Neural progenitor cell (in vitro differentiated cells): ENCODE measurements around the gene U2AF2.

Experiments used
- EZH2 ChIP-seq: fragments of 200-600 bp; sonication (generic); IDR thresholded peaks from 2 replicates; pipeline ENCODE4 v1.6.1; 2017; ENCODE audit warnings: antibody characterized with exemption, mild to moderate bottlenecking, moderate library complexity
- TF ChIP-seq, protein P1 (sequence below): fragments of 200-600 bp; sonication (generic); IDR thresholded peaks from 2 replicates; pipeline ENCODE4 v1.5.1; 2017; ENCODE audit warnings: antibody characterized with exemption, mild to moderate bottlenecking

DNA sequence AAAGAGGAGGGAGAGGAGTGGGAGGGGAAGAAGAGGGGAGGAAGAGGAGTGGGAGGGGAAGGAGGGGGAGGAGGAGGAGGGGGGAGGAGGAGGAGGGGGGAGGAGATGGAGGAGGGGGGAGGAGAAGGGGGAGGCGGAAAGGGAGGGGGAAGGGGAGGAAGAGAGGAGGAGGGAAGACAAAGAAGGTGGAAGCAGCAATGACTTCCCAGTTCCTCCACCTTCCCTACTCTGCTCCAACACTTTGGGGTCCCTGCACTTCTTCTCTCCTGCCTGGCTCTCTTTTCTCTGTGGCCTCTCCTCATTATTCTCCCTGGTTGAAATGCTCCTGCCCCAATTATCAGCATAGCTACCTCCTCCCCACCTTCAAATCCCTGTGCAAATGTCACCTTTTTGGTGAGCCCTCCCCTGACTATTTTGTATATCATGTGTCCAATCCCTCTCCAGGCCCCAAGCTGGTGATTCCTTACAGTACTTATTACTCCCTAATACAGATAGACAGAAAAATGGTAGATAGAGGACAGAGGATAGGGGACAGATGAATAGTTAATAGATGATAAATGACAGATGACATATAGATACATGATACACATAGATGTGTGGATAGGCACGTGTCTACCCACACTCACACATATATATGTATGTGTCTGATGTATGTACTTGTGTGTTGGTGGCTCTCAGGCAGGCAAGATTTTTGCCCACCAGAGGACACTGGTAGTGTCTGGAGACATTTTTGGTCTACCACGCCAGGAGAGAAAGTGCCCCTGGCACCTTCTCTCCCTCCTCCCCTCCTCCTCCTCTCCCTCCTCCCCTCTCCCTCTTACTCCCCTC, 58.2 kb downstream of the U2AF2 start:
- TF ChIP-seq, protein P1, sequence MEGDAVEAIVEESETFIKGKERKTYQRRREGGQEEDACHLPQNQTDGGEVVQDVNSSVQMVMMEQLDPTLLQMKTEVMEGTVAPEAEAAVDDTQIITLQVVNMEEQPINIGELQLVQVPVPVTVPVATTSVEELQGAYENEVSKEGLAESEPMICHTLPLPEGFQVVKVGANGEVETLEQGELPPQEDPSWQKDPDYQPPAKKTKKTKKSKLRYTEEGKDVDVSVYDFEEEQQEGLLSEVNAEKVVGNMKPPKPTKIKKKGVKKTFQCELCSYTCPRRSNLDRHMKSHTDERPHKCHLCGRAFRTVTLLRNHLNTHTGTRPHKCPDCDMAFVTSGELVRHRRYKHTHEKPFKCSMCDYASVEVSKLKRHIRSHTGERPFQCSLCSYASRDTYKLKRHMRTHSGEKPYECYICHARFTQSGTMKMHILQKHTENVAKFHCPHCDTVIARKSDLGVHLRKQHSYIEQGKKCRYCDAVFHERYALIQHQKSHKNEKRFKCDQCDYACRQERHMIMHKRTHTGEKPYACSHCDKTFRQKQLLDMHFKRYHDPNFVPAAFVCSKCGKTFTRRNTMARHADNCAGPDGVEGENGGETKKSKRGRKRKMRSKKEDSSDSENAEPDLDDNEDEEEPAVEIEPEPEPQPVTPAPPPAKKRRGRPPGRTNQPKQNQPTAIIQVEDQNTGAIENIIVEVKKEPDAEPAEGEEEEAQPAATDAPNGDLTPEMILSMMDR: no peak
- no peak for TF ChIP-seq EZH2
